ENCODE results near the gene QRSL1.
"Not testable (repeated sequence)": the region's sequence is repeated elsewhere in the genome, so short reads cannot be mapped to it uniquely, and the experiment has no call there.

QRSL1 gene, protein sequence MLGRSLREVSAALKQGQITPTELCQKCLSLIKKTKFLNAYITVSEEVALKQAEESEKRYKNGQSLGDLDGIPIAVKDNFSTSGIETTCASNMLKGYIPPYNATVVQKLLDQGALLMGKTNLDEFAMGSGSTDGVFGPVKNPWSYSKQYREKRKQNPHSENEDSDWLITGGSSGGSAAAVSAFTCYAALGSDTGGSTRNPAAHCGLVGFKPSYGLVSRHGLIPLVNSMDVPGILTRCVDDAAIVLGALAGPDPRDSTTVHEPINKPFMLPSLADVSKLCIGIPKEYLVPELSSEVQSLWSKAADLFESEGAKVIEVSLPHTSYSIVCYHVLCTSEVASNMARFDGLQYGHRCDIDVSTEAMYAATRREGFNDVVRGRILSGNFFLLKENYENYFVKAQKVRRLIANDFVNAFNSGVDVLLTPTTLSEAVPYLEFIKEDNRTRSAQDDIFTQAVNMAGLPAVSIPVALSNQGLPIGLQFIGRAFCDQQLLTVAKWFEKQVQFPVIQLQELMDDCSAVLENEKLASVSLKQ

DNA sequence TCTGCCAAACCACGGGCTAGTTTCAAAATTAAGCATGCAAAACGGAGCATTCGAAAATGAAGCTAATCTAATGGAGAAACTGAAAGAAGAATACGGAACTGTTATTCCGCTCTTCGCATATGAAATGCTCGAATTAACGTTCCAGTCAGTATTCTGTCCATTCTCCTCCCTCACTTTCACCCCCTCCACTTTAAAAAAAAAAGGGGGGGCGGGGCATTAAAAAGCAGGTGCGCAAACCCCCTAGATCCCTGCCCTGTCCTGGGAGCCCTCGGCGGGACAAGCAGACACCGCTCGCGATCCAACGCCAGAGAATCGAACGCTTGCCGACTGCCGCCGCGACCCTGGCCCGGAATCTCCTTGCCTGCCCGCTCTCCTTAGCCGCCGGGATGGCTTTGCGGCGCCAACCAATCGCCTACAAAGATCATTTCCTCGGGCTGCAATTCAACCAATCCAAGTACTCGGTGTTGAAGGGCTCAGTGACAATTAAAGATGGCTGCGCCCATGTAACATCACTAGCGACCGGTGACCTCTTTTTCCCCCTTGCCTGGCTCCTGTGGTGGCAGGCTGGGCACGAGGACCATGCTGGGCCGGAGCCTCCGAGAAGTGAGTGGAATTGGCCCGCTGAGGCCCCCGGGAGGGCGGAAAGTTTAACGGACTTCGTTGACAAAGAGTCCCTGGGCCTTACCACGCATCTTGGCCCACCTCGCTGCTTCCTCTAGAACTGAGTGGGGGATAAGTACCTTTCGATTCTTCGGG, at the start of gene QRSL1, which contains the start of gene RTN4IP1:
TSS of gene QRSL1 (plus strand) at position 476 of the 756 bp plus-strand sequence. CDS start at position 580, 104 bp downstream.
TSS of gene RTN4IP1 (minus strand) at position 396 of the 756 bp plus-strand sequence. CDS start 477 bp downstream, outside the sequence.
- peak; percentile 97 for DNase-seq

DNA sequence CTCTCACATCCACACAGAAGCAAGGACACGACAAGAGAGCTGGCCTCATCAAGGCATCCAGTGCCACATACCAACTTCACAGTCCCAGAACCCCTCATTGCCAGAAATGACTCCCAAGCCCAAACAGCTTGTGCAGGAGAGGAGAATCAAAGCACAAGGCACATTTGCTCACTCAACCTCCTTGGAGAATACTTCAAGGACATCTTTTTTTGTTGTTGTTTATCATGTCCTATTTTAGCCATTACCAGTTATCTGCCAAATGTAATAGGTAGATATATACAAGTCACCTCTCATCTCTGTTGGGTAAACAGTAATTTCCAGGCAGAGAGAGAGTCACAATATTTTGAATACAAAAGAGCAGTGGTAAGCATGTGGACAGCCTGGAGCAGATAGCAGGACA, 47.9 kb upstream of the QRSL1 start:
- DNase-seq: no peak

DNA sequence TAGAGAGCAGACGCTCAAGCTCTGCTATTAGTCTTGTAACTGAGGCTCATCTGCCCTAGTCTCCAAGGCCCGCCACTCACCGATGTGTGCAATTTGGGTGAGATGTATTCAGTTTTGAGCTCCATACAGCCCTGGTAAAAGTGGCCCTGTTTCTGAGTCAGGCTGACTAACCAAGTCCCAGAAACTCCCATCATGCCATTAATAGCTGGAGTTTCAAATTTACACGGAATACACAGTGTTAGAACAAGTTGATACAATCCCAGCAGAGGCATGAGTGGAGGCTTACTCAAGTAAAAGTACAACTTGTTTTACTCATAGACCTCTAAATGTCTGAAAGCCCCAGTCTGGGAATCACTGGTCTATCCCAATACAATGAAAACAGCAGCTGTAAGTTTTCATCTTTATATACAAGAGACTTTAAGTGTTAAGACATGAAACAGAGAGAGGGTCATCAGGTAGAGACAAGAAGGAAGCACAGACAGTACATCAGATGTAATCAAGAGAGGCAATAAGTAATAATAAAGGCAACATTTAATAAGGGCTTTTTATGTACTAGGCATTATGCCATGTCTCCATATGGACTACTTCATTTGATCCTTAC, 42.5 kb upstream of the QRSL1 start:
- DNase-seq: no peak

DNA sequence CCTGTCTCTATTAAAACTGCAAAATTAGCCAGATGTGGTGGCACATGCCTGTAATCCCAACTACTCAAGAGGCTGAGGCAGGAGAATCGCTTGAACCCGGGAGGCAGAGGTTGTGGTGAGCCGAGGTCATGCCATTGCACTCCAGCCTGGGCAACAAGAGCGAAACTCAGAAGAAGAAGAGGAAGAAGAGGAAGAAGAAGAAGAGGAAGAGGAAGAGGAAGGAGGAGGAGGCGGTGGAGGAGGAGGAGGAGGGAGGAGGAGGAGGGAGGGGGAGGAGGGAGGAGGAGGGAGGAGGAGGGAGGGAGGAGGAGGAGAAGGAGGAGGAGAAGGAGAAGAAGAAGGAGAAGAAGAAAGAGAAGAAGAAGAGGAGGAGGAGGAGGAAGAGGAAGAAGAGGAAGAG, 40.4 kb upstream of the QRSL1 start:
- not testable (repeated sequence) for DNase-seq

DNA sequence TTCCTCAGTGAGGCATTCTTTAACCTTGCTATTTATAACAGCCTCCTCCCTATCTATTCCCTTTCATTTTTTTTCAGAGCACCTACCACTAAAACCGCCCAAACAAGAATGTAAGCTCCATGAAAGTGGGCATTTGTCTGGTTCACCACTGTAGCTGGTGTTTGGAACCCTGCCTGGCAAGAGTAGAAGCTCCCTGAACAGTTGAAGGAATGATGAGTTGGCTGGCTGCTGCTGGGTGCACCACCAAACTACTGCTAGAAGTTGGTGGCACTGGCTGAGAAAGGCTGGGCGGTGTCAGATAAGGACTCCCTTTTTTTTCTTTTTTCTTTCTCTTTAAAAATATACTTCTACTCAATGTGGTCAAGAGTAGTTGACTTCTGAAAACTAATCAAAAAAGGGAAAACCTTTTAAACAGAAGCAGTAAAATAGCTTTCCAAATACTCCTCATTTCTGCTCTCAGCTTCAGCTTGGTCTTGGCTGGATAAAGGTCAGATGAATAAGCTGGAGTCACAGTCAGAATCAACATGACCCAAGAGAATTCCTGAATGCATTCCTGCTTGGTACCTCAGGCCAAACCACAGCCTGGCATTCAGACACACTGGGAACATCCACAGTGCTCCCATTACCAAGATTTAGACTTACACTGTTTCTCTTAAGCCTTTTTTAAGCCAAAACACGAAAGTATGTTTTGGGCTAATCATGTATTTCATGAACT, 38.1 kb upstream of the QRSL1 start:
- peak; percentile 65 for DNase-seq

DNA sequence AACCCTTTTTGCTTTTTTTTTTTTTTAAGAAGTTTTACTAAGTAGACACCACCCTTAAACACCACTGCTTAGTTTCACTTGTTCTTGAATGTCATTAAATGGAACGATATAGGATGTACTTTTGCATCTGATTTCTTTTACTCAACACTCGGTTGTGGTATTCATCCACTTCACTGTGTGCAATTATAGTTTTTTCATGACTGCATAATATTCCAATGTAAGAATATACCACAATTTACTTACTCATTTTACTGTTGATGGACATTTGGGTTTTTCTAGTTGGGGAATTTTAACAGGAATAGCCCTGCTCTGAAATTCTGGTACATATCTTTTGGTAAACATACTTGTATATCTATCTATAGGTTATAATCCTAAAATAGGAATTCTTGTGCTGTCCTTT, 29.9 kb upstream of the QRSL1 start:
- DNase-seq: no peak

DNA sequence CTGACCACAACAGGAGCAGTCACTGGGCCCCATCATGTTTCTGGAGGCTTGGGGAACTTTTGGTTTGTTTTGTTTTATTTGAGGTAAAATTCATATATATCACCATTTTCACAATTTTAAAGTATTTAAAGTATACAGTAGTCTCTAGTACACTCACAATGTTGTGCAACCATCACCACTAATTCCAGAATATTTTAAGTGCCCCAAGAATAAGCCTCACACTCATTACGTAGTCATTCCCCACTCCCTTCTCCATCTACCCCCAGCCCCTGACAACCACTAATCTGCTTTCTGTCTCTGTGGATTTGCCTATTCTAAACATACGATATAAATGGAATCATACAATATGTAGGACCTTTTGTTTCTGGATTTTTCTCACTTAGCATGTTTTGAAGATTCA, 29.0 kb upstream of the QRSL1 start:
- DNase-seq: no peak

DNA sequence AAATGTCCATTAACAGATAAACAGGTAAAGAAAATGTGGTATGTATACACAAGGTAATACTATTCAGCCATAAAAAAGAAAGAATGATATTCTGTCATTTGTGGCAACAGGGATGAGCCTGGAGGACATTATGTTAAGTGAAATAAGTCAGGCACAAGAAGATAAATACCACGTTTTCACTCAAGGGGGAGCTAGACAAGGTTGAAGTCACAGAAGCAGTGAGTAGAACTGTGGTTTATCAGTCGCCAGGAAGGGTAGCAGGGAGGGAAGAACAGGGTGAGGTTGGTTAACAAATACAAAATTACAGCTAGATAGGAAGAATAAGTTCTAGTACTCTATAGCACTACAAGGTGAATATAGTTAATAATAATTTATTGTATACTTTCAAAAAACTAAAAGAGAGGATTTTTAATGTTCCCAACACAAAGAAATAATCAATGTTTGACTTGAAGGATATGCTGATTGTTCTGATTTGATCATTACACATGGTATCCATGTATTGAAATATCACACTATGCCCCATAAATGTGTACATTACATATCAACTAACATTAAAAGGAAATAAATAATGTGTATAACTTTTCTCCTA, 21.2 kb upstream of the QRSL1 start:
- DNase-seq: no peak

DNA sequence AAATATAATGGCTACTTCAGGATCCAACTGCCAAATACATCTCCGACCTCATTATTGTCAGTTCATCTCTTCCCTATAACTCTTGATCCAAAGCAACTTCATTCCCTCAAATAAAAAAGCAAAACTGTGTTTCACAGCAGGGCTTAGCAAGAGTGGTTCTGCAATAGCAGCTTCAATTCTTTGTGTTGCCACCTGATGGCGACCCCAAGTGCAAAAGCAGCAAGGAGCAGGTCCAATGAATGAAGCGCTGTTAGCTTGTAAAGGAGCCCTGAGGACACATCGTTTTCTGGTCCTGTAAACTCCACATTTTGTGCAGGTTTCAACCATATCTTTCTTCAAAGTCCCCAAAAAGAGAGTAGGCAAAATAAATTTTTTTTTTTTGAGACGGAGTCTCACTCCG, 19.7 kb upstream of the QRSL1 start:
- DNase-seq: peak; percentile 66

DNA sequence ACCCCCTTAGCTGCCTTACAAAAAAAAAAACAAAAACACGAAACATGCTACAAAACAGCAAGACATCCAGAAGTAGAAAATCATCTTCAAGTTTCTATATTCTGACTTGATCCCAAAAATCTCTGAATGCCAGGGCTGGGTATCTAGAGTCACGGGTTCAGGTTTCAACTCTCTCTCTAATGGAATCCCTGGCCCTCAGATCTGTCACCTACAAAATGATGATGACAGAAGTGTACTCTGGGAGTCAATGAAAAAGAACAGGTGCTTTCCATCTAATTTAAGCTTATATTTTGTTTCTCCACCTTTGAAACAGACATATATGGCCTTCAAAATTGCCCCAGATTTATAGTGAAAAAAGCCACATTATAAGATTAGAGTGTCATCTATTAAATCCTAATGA, 18.3 kb upstream of the QRSL1 start:
- no peak for DNase-seq

DNA sequence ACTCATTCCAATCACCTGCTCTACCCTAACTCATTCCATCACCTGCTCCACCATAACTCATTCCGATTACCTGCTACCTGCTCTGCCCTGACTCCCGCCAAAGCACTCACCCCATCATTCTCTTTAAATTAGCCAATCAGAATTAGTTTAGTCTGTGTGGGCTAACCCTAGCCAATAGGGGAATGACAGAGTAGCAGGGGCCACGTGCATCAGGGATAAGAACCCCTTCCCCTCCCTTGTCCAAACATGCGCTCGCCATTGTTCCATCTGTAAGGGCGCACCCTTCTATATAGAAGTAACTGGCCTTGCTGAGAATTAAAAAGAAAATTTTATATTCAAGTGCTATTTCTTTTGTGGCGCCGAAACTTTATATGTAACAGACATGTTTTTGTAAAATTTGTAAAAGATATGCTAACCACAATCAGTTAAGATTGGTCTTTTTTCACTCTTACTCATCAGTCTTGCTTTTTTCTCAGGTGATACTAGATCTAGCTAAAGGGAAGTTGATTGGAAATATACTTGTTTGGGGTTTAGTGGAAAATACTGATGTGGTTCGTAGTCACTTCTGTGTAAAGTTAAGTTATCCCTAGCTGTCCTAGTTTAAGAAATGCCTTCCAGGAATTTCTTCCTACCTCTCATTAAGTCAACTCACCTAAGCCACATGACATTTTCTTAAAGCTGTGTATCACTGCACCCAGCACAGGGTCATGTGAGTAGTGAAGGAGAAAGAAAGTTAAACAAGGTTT, 16.5 kb upstream of the QRSL1 start:
- no peak for DNase-seq

DNA sequence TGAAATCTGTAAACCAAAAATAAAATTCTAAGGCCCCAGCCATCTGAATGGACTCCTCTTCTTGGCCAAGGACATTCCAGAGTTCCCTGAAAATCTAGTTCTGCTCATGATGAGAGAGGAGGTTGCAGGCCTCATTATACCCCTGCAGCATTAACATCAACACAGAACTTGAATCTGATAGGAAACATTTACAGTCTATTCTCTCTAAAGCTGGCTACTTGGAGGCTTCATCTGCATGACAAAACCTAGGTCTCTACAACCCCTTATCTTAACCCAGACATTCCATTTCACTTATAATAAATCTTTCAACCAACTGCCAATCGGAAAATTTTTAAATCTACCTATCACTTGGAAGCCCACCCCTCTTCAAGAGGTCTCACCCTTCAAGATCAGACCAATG, 15.8 kb upstream of the QRSL1 start:
- DNase-seq: no peak

DNA sequence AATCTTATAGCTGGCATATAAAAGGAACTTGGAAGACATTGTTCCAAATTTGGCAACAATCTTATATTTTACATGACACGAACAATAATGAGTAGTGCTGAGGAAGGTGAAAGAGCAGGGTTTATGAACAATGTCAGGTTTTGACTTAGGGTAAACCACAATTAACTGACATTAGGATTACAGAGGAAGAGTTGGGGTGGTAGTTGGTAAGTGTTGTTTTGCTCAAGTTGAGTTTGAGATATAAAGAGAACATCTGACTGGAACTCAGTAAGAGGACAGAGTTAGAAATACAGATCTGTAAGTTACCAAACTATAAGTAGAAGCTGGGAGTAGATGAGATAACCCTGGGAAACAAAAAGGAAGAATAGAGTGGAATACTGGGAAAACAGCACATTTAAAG, 15.2 kb upstream of the QRSL1 start:
- DNase-seq: no peak

DNA sequence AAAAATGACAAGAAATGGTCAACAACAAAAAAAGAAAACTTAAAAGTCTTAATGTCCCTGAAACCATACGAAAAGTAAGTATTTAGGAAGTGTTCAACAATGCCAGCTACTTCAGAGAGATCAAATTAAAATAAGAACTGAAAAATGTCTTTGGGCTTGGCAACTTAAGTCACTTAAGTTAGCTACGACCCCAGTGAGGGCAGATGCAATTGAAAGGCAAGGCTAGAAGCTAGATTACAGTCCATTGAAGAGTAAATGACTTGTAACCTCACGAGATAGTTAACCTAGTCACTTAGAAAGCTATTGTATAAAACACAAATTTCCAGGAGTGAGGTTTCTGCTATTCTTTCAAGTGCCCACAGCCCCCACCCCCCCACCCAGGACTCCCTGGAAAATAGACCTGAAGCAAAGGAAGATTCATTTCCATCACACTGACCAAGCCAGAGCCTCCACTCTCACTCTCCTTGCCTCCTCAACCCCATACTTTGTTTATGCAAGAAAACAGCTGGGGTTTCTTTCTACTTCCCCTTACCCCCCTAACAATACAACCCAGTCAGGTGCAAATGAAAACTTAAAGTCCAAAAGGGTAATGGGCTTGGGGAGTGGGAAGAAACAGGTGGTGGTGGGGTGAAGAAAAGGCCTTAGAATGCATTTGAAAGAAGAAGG, 14.7 kb upstream of the QRSL1 start:
- DNase-seq: no peak

DNA sequence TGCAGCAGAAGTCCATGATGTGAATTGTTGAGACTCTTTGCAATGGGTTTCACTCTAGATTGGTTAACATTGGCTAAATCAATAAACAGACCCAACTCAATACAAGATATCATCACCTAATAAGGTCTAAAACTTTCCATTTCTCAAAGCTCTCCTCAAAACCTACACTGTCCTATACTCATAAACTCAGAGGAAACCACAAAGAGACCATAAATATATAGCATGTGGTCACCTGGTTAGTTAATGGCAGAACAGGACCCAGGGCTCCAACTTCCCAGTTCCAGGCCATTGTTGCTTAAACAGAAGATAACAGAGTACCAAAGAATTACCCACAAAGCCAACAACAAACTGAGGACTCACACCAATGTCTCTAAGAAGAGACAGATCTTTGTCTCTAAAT, 12.1 kb upstream of the QRSL1 start:
- no peak for DNase-seq

DNA sequence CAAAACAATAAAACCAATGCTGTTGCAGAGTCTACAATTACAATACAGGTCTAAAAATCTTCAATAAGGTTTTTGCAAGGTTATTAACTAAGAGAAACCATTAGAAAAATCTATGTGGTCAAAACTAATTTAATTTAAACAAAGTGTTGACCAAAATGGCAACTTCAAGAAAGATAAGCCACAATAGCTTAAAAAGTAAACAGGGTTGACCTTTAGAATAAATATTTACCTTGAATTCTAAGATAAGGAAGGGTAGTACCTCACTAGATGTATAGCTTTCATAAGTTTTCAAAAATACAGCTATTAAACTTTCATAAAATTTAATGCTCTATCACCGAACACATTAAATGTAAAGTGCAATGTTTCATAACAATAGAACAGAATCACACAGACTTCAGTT, 11.5 kb upstream of the QRSL1 start:
- no peak for DNase-seq

DNA sequence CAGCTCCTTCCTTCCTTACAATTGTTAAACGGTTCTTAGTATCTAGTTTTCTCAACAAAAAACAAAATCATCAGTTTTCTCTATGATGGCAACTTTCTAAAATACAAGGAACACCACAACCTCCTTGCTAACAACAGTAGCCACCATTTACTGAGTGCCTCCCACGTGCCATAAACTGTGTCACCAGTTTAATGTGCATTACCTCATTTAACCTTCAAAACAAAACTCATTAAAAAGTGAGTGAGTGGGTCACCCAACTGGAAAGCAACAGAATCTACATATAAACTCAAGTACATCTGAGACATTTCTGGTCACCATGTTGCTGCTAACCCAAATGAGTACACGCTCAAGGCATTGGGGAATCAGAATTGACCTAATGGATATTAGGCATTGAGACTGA, 11.1 kb upstream of the QRSL1 start:
- DNase-seq: no peak

DNA sequence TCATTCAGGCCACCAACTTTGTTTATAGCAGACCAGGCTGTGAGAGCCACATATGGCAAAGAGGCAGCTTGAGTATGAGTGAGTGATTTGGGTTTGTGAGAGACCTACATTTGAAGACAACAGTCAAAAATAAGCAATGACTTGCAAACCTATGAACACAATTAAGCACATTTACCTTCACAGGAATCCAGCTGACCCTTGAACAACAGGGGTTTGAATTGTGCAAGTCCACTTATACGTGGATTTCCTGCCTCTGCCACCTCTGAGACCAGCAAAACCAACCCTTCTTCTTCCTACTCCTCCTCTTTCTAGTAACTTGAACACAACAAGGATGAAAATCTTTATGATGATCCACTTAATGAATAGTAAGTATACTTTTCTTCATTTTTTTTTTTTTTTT, 10.2 kb upstream of the QRSL1 start:
- no peak for DNase-seq

DNA sequence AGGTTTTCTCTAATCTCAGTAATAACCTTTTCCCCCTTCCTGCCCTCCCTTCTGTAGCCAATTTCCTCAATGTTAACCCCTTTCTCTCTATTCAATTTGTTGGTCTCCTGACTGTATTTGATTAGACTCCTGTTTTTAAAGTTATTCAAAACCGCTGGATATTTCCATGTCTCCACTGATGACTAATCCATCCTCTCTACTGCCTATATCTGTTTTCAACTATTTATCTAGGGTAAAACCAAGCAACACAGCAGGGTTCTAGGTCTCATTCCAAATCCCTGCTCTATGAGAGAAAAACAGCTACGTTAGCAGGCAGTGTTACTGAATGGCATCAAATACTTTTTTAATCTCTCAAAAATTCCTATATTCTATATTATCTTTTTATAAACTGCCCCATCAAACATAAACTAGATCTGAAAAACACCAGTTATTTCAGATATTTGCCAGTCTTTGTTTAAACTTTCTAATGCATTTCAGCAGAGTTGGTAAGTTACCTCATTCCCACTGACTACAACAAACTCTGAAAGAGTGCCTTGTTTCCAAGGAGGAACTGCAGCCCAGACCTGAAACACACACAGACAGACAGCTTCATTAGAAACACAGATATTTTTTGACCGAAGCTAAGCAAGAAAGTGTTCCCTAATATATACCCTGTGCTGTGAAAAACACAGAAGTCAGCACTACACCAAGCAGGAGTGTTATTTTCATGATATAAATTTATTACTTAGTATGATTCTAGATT, 8.3 kb upstream of the QRSL1 start:
- no peak for DNase-seq

DNA sequence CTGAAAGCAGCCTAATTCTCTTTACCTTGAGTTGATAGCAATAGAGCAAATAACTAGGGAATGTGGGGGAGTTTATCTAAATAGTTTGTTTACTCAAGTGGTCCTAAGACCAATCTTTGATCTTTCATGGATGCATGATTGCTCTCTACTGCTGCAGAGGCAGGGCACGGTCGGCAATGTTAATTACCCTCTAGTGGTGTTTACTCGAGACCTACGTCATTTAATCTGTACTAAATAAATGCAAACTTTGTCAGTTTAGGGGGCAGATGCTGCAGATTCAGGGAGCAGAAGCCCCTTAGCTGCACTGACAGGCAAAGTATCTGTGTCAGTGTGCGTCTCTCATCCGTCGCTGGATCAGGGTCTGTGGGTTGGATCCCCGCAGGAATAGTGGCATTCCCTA, 7.0 kb upstream of the QRSL1 start:
- DNase-seq: no peak

Data from islet precursor cell (in vitro differentiated cells).